Ammon's horn (tissue), 1 donor: ENCODE results near the gene TRABD2B.
A peak's percentile ranks its signal among the peaks of the same experiment; 100 is the strongest.

Experiments
- DNase-seq: peaks from one replicate; pipeline ENCODE4 v3.0.0-alpha.2; 2016; ENCODE audit warnings: low spot score

The TRABD2B gene

DNA sequence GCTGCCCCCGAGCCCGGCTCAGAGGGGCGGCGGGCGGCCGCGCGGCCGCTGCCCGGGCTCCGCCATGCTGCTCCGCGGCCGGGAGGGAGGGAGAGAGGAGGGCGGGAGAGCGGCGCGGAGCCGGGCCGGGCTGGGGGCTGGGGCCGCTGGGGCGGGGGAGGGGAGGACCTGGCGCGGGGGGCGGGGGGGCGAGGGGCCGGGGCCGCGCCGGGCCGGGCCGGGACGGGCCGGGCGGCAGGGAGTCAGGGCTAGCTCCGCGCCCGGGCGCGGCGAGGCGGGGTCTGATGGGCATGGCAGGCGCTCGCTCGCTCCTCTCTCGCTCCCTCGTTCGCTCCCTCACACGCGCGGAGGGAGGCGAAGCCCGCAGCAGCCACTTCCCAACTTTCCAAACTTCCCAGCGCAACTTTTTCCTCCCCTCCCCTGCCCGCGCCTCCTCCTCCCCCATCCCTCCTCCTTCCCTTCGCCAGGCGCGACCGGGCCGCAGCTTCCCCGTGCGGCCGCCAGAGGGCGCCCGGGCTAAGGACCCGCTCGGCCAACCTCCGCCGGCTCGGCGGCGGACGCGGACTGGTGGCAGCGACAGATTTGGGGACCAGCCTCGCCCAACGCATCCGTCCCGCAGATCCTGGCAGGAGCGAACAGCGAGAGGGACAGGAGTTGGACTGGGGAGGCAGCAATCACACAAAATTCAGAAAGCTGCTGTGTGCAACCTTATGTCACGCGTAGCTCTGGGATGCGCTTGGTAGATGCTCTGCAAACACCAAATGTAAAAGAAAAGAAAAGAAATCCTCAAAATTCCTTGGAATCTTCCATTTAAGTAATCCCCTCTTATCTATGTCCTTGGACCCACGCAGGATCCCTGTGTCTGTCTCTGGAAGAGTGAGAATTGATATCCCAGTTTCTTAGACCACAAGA lies at the start of gene TRABD2B:
Gene TRABD2B, minus strand, starts transcription at position 97 of the 912 bp plus-strand sequence.
- DNase-seq: peak; percentile 75

DNA sequence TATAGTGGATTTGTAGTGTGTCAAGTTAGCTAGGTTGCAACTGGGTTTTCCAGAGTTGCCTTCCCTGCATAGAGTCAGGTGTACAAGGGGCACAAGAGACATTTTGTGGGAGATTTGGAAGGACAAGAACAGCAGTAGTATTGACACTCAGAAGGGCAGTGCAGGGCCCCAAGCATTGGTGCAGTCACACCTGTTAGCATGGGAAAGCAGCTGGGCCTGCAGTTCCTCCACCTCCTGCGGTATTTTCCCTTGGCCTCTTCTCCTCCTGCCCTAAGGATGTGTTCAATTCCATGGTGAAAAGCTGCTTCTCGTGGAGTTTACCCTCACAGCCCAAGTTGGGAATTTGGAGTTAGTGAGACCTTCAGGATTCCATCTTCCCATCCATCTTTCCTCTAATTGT lies 47.1 kb upstream of the TRABD2B start:
- no peak for DNase-seq

DNA sequence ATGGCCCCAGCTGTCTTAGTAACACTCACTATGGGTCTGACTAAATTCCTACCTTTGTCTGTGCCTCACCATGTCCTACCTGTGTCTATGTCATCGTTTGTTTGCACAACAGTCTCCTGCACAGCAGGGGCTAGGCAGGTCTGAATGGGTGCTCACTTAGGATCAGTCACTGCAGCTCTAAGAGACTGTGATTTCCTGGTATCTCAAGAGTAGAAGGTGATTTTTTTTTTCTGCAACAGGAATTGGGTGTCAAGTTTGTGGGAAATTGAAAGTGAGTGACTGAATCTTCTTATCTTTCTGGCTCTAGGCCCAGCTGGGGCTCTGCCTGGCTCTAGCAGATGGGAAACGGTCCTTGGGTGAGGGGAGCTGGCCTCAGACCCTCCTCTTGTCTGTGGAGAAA lies 46.4 kb upstream of the TRABD2B start:
- DNase-seq: no peak

DNA sequence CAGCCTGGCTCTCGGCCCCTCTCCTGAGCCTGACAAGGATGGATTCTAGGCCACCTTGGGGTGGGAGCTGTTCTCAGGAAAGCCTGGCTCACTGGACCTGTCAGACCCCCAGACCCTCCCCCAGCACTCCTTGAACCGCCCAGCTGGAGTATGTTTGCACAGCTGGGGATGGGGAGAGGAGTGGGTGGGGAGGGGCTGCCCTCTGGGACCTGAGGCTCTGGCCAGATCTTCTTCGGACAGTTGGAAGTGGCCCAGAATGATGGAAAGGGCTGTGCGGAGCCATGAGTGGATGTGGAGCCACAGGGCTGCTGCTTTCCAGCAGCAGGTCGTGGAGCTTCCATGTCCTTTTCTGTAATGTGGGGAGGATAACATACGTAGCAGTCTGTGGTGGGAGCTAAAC lies 43.0 kb upstream of the TRABD2B start:
- DNase-seq: no peak

DNA sequence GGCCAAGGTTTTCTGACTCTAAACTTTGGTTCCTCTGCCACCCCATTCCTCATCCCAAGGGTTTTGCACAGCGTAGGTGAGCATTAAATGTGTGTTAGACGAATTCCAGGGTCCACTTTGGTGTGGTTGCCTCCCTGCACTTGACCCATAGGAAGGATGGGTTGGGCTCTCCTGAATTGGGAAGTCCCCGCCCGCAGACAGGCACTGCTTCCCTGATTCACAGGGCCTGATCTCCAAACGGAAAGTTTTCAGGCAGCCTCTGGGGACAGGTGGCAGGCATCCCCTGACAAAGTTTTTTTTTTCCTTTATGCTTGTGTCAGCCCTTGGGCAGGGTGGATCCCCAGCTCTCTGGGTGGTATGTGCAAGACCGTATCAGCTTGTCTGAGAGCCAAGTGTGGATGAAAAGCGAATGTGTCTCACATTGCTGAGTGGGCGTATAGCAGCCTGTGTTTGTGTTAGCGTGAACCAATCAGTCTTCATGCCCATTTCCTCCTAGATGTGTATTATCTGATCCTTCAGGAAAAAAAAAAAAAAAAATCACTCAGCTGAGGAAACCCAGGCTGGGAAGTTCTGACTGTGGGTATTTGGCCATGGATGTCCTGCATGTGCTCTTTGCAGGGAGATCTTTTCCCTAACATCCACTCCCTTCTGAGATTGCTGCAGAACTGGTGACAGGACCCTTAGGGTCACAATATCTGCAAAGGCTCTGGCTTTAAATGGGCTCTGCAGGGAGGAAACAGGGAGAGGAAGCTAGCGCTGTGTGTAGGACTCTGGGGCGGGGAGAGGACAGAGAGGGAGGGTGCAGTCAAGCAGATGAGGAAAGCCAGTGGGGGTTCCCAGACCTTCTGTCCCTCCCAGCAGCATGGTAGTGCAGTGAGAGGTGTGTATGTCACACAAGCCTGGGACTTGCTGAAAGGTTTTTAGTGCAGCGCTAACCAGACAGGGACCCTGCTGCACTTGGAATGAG lies 42.2 kb upstream of the TRABD2B start:
- DNase-seq: peak; percentile 41

GRCh38 chr1:48038270-48038767 lies 41.1 kb upstream of the TRABD2B start:
- no peak for DNase-seq

DNA sequence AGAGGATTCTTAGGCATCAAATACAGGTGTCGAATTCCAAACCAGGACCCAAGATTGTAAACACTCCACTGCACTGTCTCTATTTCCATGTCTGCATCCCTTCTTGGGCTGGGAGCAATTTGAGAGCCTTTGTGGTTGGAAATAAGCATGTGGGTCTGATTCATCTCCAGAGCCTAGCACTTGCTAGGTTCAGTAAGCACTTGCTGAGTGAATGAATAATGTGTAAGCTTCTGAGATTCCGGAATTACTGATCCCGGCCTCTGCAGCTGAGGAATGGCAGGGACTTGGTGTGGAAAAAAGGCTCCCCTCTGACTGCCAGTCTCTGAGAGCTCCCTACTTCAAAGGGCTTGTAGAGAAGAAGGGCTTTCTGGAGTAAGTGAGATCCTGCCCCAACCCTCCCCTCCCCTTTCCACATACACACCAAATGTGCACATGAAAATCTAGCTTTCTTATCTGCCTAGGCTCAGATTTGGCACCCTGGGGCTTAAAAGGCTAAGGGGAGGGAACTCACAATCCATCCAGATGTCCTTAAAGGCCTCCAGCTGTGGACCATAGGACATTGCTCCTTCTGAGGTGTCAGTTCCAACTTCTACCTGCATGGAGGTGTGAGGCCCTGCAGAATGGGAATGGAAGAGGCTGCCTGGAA lies 39.6 kb upstream of the TRABD2B start:
- no peak for DNase-seq

GRCh38 chr1:48035371-48036141 lies 38.4 kb upstream of the TRABD2B start:
- DNase-seq: peak; percentile 20

DNA sequence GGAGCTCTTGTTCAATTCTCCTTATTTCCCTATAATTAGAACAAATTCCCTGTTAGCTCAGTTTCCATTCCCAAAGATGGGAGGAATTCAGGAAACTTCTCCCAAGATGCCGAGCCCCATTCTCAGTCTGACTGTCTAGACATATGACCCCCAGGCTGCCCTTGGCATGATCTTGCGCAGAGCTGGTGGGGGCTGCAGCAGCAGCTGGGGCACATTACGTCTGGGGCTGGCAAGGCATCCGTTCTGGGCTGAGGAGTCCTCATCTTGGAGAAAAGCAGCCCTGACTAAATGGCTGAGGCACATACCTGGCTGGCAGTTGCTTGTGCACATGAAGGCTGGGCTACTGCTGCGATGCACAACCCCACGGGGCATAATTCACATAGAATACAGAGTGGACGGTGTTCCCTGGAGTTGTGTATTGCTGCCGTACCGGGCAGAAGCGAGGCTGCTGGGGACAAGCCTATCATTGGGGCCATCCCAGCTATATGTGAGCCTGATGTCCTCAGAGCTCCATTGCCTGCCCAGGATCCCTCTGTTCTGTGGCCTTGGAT lies 36.4 kb upstream of the TRABD2B start:
- DNase-seq: no peak

- no peak for DNase-seq
Measured at GRCh38 chr1:48031676-48032075, 34.5 kb upstream of the TRABD2B start.

DNA sequence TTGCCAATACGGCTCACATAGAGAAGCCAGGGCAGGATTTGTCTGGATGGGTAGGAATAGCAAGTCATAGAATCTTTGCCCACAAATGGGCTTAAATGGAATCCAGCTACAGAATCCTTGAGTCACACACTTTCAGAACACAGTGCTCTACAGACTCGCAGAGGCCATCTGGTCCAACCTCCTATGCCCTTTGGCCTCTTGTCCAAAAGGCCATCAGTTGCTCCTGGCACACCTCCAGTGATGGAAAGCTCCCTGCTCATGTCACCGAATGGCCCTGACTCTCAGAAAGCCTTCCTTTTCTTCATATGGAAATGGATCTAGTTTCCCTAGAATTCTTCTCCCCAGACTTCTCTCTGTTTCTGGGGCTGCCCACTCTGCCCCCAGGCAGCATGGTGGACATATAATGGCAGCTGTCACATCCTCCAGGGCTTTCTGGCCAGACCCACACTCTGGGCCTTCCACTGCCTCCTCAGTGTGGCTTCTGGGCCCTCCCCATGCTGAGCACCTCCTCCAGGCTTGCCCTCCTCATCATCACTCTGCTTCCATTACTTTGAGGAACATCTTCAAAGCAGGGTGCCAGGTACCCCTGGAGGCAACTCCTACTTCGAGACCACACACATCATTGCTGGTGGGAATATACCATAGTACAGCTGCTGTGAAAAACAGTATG lies 33.6 kb upstream of the TRABD2B start:
- no peak for DNase-seq

GRCh38 chr1:48030211-48030610 lies 33.0 kb upstream of the TRABD2B start:
- no peak for DNase-seq

GRCh38 chr1:48028218-48029069 lies 31.3 kb upstream of the TRABD2B start:
- DNase-seq: no peak

GRCh38 chr1:48027533-48027835 lies 30.3 kb upstream of the TRABD2B start:
- no peak for DNase-seq

DNA sequence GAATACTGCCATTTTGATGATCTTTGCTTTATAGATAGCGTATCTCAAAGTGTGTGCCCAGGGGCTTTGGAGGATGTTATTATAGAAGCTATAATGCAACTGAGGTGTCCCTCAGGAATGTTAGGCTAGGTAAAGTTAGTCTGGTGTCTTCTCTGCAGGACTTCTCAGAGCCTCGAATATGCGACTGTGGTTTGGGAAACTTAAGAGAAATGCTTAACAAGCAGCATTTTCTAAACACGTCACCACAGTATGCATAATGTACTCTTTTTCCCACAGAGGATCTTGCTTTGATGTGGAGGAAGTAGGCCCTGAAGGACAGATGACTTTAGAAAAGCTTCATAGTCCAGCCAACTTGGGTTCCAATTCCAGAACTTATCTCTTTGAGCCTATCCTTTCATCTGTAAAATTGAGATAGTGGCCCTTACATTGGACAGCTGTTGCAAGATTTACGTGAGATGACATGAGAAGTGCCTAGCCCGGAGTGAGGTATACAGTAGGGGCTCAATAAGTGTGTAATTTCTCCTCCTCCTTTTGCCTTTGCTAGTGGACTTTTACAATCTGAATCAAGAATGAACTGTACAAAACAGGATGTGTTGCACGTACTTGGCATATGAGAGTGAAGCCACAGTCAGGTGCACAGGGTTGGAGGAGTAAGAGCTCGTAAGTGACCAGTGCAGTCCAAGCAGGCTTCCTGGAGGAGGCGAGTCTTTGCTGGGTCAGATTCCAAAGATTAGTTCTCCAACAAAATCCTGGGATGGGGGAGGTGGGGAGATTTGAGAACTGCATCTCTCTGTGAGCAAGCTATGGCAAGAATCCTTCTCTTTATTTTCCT lies 29.7 kb upstream of the TRABD2B start:
- no peak for DNase-seq

DNA sequence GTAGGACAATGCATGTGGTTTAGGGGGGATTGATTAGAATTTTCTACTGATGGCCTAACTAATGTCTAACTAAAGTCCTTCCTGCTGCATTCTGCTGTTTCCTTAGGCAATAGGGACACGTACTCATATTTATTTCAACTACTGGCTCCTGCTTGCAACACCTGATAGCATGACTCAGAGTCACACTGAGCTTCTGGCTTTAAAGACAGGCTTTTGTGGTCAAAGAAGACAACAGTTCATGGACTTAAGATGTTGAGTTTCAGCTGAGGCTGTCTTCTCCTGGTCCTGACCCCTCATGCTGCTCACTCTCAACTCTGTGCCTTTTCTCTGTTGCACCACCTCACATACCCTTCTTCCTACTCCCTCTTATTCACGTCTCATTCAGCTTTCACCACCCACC lies 29.1 kb upstream of the TRABD2B start:
- no peak for DNase-seq

DNA sequence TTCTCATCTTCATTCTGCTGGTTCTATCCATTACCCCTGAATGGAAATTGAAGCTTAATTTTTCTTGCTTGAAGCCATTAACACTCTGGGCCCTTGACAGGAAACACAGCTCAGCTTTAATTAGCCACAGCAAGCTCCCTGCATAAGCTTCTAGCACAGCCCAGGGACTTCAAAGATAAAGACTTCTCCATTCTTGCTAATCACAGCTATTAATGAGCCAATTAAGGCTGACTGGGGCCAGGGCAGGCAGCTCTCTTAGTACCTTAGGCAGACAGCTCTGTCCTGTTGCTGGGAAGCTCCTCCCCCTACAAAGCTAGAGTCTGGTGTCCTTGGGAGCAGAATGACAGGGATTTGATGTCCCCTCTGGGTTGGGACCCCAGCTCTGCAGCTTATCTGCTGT lies 27.9 kb upstream of the TRABD2B start:
- no peak for DNase-seq

DNA sequence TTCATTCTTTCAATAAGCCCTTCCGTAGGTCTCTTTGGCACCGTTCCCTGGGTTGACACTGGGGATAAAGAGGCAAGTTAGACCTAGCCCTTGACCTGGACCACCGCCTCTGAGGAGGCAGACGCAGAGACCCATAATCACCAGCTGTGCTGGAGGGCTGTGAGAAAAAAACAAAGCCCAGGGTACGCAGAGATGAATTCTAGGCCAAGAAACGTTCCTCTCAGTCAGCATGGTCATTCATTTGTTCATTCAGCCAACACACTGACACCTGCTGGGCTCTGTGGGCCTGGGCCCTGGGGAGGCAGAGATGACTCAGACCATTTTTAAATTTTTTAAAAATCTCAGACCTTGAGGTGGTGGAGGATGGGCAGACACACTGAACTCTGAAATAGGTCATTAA lies 26.3 kb upstream of the TRABD2B start:
- DNase-seq: no peak

- no peak for DNase-seq
Measured at GRCh38 chr1:48022306-48022705, 25.1 kb upstream of the TRABD2B start.
